Measurements from ENCODE around the gene EXOC7. TPM values are rescaled to one million over a fixed set of nuclear protein-coding genes. Genes with fewer than 3 reads are reported as not detected.

The EXOC7 gene
- total RNA-seq, 1 donor from 2014 or later, result 81.0 TPM

DNA sequence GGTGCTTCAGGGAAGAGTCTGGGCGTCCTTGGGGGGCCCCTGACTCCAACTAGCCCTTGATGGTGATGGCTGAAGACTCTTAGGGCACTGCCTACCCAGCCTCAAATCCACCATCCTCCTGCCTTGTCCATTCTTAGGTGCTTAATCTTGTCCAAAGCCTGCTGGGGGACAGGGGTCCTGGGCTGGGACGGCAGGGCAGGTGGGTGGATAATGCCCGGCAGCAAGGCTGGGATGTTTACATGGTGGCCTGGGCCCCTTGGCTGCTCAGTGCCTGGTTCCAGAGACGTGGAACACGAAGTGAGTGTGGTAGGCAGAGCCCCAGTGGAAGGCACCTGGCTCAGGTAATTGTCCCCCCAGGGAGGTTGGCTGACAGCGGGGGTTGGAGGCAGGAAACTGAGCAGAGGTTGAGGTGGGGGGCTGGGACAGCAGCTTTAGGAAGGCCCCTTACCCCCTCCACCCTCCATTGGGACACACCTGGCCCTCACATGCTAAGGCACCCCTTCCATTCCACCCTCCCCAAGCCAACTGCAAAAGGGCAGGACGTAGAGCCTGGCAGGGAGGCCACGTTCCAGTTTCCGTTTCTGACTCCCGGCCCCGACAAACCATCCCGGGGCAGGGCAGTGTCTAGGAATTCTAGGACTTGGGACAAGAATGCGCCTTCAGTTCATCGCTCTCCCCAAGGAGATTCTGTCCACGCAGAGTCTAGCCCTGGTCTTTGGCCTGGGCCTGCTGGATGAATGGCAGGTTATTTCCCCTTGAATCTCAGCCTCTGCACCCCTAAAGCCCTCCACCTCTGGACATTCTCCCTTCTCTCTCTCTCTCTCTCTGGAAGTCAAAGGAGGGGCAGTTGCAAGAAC is 35.5 kb upstream of the EXOC7 start:
- DNase-seq (ENCODE audit: extremely low read depth, low read depth, low spot score), result no peak

DNA sequence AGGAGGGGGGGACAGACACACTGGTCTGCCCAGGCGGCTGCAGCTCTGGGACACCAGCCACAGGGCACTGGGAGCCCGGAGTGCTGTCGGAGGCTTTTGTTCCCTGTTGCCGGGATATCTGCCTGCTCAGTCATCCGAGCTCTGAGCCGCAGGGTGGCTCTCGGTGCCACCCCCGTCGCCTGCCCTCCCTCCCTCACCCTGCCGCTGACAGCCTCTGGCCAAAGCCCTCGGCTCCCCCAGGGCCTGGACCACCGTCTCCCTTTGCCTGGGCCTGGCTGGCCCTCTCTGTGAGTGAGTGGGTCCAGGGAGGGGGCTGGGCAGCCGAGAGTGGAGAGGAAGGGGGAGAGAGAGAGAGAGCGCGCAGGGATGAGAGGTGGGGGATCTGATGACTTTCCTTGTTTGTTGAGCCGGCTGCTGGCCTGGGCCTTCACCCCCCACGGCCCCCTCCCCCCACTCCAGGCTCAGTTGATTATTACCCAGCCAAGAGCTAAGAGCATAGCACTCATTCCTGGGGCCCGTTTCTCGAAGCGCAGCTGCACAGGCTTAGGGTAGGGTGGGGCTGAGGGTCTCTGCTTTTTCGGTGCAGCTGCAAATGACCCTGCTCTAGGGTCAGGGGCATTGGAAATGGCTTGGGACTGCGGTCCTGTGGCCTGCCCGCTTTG is 34.8 kb upstream of the EXOC7 start:
- DNase-seq (ENCODE audit: extremely low read depth, low read depth, low spot score), result no peak

DNA sequence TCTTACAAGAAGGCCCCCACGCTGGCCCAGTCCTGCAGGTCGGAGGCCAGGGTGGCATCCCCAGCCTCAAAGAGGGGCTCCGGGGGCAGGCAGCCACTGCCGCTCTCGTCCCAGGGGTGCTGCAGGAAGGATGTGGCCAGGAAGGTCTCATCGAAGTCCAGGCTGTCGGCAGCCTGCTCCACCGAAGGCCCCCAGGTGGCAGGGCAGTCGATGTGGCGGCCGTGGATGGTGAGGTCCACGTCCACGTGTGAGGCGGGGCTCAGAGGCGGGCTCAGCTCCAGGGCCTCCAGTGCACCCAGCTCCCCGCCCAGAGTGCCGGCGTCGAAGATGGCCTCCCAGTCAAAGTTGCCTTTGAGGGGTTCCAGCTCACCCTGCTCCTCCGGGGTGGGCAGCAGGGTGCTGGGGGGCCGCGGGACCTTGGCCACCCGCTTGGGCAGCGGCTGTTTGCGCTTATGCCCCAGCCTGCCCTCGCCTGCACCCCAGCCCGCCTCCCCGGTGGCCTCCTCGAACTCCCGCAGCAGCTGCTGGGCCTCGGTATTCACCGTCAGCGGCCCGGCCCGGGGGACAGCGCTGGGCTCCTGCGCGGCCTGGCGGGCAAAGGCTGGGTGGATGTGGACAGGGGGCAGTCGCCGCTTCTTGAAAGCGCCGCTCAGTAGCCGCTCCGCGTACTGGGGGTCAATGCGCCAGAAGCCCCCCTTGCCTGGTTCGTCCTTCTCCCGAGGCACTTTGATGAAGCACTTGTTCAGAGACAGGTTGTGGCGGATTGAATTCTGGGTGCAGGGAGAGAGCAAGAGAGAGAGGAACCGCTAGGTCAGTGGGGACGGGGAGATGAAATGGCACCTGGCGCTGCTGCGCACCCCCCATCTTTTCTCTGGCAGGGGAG is 34.0 kb upstream of the EXOC7 start:
- no peak for DNase-seq (ENCODE audit: extremely low read depth, low read depth, low spot score)

GRCh38 chr17:76137001-76137350 is 33.4 kb upstream of the EXOC7 start:
- DNase-seq (ENCODE audit: extremely low read depth, low read depth, low spot score), result no peak

DNA sequence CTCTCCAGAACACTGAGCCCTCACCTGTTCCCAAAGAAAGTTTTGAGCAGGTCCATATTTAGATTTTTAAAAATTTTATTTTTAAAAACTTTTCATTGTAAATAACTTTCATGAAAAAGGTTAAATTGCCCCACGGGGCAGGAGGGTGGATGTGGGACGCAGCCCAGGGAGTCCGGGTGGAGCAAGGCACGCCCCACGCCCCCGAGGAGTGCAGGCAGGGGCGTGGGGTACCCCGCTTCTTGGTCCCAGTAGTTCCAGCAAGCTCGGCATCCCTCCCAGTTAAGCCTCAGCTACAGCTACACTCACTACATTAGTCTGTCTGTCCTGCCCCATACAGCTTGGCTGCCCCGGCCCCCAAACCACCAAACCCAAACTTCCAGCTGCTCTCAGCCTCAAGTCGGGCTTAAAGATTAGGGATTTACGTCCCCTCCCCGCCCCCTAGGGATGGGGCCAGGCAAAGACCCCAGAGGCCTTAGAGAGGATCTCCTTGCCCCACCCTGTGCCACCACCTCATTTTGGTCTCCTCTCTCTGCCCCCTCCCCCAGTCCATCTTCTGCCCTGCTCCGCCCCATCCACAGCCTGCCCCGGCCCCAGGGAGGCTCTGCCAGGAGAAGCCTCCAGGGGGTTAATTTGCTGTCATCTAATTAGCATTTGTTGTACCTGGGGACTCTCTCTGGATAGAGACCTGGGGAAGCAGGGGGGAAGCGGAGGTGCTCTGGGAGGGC is 32.9 kb upstream of the EXOC7 start:
- no peak for DNase-seq (ENCODE audit: extremely low read depth, low read depth, low spot score)

DNA sequence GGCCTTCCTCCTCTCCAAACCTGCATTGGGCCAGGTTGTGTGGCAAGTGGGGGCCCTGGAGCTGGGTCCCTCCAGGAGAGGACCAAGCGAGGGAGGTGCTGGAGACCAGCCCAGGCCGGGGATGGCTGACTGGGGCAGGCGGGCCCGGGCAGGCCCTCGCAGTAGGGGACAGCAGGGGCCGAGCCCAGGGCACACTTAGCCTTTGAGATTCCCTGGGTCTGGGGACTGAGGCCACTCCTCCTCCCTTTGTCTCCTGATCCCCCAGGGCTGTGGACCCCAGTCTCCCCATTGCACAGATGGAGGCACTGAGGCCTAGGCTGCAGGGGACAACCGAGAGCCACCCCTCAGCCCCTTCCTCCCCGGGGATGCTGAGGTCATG is 32.2 kb upstream of the EXOC7 start:
- no peak for DNase-seq (ENCODE audit: extremely low read depth, low read depth, low spot score)

- no peak for DNase-seq (ENCODE audit: extremely low read depth, low read depth, low spot score)
Observed at GRCh38 chr17:76134911-76135809, 31.6 kb upstream of the EXOC7 start.

- no peak for DNase-seq (ENCODE audit: extremely low read depth, low read depth, low spot score)
Observed at GRCh38 chr17:76132574-76133338, 29.2 kb upstream of the EXOC7 start.

GRCh38 chr17:76131692-76132573 is 28.3 kb upstream of the EXOC7 start:
- DNase-seq (ENCODE audit: extremely low read depth, low read depth, low spot score), result no peak

DNA sequence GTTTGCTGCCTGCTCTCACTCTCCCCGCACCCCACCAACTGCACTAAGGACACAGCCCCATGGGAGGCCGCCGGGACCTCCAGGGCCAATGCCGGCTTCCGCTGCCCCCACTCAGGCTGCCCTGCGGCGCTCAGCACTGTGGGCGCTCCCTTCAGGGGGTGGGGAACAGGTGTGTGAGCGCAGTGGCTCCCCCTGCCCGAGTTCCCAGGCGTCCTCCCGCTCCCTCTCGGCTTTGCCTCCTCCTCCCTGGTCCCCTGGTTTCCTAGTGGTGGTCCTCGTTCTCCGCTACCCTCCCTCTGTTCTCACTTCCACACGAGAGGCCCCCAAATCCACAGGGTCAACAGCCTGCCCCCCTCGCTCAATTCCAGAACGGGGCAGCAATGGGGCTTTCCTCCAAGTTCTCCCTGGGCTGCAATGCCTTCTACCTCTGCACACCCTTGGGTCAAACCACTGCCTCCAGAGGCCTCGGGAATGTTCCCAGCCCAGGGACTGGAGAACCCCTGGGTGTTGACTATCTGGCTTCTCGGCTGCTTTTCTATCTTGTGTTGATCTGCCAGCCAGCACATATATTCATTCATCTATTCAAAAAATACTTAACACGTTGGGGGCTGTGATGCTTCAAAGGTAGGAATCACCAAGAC is 27.6 kb upstream of the EXOC7 start:
- no peak for DNase-seq (ENCODE audit: extremely low read depth, low read depth, low spot score)

DNA sequence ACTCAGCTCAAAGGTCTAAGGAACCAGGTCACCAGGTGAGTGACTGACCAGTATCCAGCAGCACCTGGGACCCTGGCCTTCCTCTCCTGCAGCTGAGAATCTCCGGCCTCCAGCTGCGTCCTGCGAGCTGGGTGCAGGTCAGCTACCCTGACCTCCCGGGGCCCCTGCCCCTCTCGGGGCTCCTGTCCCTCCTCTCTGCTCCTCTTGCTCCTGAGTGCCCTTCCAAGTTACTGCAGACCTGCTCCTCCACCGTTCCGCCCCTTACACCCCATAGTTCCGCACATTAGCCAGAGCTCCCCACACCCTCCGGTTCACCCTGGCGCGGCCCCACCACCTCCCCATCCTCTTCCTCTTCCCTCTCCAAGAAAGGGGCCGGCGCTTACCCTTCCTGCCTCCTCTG is 26.9 kb upstream of the EXOC7 start:
- no peak for DNase-seq (ENCODE audit: extremely low read depth, low read depth, low spot score)

- no peak for DNase-seq (ENCODE audit: extremely low read depth, low read depth, low spot score)
Observed at GRCh38 chr17:76125922-76126321, 22.3 kb upstream of the EXOC7 start.

DNA sequence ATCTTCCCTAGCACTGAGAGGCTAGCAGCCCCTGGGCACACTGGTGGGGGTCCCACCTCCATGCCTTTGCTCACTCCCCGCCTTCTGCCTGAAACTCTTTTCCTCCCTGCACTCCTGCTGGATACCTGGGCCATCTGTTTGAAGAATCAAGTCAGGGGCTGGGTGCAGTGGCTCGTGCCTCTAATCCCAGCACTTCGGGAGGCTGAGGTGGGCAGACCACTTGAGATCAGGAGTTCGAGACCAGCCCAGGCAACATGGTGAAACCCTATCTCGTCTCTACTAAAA is 21.7 kb upstream of the EXOC7 start:
- no peak for DNase-seq (ENCODE audit: extremely low read depth, low read depth, low spot score)

DNA sequence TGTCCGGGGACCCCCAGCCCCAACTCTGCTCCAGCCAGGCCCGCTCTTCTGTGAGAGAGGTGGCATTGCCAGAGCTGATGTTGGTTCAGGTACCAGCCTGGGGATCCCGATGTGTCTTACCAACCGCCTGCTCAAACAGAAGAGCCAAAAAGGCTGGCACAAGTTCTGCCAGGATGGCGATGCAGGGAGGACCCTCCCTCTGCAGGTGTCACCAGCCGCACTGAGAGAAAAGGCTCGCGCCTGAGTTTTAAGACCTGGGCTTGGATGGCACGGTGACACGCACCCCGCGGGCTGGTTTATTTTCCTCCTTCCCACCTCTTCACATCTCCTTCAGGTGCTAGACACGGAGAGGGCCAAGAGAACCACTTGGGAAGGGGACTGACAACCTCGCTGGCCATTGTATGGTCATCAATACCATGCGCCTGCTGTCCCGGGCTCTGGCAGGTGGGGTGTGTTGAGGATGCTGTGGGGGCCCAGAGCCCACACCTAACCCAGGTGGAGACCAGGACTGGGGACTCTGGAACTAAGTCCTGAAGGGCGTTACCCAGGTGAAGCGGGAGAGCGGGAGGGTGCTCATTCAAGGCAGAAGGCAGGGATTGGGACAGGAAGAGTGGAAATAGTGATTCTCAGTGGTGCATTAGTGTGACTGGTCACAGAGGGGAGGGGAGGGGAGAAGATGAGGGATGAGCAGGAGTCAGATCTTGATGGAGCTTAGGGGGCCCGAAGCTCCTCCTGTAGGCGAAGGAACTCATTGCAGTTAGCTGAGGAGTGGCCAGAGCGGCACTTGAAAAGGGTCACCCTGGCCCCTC is 21.2 kb upstream of the EXOC7 start:
- no peak for DNase-seq (ENCODE audit: extremely low read depth, low read depth, low spot score)

DNA sequence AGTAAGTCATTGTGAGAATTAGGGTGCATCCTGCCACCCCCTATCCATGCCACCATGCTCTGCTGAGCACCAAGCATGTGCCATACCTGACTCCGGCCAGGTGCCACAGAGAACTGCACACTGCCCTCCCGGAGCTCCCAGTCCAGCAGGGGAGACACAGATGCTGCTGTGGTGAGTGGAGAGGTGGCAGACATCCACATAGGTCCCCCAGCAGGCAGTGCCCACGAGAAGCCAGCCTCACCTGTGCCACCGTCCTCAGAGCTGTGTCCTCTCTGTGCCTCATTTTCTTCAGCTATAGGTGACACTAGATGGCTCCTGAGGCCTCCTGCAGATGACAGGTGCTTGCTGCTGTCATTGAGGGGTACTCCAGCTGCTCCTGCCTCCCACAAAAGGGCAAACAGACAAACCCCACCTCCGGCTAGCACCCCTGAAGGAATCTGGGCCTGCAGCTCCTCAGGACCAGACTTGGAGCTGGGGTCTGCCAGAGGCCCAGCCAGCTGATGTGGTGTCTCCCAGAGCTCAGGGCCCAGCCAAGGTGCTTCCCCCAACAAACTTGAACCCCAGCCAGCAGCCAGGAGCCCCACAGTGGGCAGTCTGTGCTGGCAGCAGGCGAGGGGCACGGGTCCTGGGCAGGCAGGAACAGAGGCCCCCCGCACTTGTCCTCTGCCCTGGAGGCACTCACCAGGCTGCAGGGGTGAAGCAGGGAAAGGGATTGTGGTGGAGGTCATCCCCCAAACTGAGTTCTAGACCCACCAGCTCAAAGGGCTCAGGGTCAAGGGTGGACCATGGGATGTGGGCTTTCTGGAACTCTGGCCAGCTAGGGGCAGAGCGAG is 20.4 kb upstream of the EXOC7 start:
- no peak for DNase-seq (ENCODE audit: extremely low read depth, low read depth, low spot score)

- no peak for DNase-seq (ENCODE audit: extremely low read depth, low read depth, low spot score)
Observed at GRCh38 chr17:76123191-76123499, 19.6 kb upstream of the EXOC7 start.
